Transverse colon (tissue), 4 donors: Measurements from ENCODE around the gene ANKRD2. TPM values are rescaled to one million over a fixed set of nuclear protein-coding genes. Genes with fewer than 3 reads are reported as not detected.

Experiments
- DNase-seq: peaks from one replicate; pipeline ENCODE4 v3.0.0-alpha.2; 2019
- H3K27ac ChIP-seq, 4 donors: fragments of 200-600 bp; sonication (generic); 2 replicates each; pipeline ENCODE4 v1.5.1; 2016 to 2018; ENCODE audit warnings: inconsistent platforms in 4 of 4
- H3K27me3 ChIP-seq: fragments of 200-600 bp; sonication (generic); 2 replicates; pipeline ENCODE4 v1.5.1; 2017; ENCODE audit warnings: inconsistent platforms
- H3K36me3 ChIP-seq, 4 donors: fragments of 200-600 bp; sonication (generic); 2 replicates each; pipeline ENCODE4 v1.5.1; 2017 to 2019; ENCODE audit warnings: inconsistent platforms in 4 of 4
- H3K4me1 ChIP-seq, 4 donors: fragments of 200-600 bp; sonication (generic); 2 replicates each; pipeline ENCODE4 v1.5.1; 2017 to 2020; ENCODE audit warnings: inconsistent platforms in 4 of 4
- H3K4me3 ChIP-seq, 4 donors: fragments of 200-600 bp; sonication (generic); 1 replicate in 1 of 4; 2 replicates in 3 of 4; pipeline versions ENCODE4 v1.5.1 to v1.6.1; 2017 to 2019; ENCODE audit warnings: inconsistent platforms in 4 of 4
- H3K9me3 ChIP-seq, 2 donors: fragments of 200-600 bp; sonication (generic); 2 replicates each; pipeline ENCODE4 v1.5.1; 2017 to 2019; ENCODE audit warnings: inconsistent platforms in 2 of 2
- EP300 ChIP-seq: sonication (generic); formaldehyde crosslinking; IDR thresholded peaks from one replicate; pipeline ENCODE4 v1.6.1; 2017; ENCODE audit warnings: antibody characterized with exemption, low read depth
- POLR2A ChIP-seq: fragments of 450-650 bp; IDR thresholded peaks from one replicate; pipeline ENCODE4 v1.6.1; 2016; ENCODE audit warnings: antibody characterized with exemption, mild to moderate bottlenecking, moderate library complexity
- POLR2AphosphoS5 ChIP-seq, 3 donors: sonication (generic); formaldehyde crosslinking; IDR thresholded peaks; one replicate each; pipeline ENCODE4 v1.6.1; 2016; ENCODE audit warnings: antibody characterized with exemption in 3 of 3
- WGBS, 2 donors: methylation state at CpG; one replicate each; pipeline ENCODE4 v1.1.5; 2018; ENCODE audit warnings: low coverage in 1 of 2; 5-methylcytosine and 5-hydroxymethylcytosine counted together
- in situ Hi-C, 4 donors: fragments of 200-750 bp; cut with MboI; loops; one replicate each; pipeline versions ENCODE4 v1.15.0 to v1.15.1; 2017; ENCODE audit warnings: low sequenced_read_pairs in 3 of 4, low pct_ligation_motif_present in 1 of 4, low pct_unique_long_range_greater_than_20kb in 1 of 4
- intact Hi-C: fragments of 100-400 bp; cut with DNase I; formaldehyde crosslinking; loops from one replicate; pipeline ENCODE4 v1.15.1; 2023; ENCODE audit warnings: low total_unique reads
- total RNA-seq, 4 donors: library from RNA; depleted of rRNA; stranded (reverse); fragments of >200 nt; gene quantifications; one replicate each; pipeline ENCODE4 v1.1.0, GENCODE V29; 2016
- TF ChIP-seq, protein P1 (sequence below), 5 experiments: fragments of 200-600 bp in 3 of 5; fragments of 450-650 bp in 2 of 5; sonication (generic) in 3 of 5; IDR thresholded peaks; 1 replicate in 2 of 5; 2 replicates in 3 of 5; pipeline ENCODE4 v1.5.1; 2016 to 2017; ENCODE audit warnings: antibody characterized with exemption in 5 of 5, inconsistent platforms in 3 of 5, mild to moderate bottlenecking in 2 of 5, moderate library complexity in 1 of 5

ANKRD2 gene
- total RNA-seq, 4 donors from 2014 or later = not detected

DNA sequence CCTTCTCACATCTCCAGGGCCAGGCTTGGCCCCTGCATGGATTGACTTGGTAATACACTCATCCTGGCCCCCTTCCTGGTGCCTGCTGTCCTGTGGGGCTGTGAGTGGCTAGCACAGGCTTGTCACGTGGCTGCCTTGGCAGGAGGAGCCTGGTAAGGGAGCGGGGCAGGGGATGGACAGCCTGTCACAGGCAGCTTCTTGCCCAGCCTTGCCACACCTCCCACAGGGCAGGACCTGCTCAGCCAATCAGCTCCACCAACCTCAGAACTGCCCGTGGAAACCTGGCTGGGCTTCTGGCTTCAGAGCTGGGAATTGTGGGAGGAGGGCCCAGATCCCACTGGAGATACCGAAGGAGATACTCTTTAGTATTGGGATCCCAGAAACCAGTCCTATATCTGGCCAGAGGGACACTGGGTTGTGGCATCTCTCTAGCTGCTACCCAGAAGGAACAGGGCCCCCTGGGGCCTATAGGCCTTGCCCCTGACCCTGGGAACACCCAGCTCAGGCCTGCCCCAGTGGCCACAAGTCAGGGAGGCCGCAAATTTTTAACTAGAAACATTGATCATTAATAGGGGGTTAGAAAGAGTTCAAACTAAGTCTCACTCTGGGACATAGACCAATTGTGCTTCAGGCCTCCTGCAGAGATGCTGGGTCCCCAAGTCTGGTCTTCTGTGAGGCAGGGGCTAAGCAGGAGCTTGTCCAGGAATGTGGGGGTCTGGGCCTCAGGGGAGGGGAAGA is 11.7 kb downstream of the ANKRD2 start, which contains the start of gene HOGA1:
Gene HOGA1, plus strand, starts transcription at position 330 of the 738 bp plus-strand sequence. Its CDS starts 315 bp downstream, at position 645.
- Histone ChIP-seq H3K4me3 (no peak within 1 kb of the TSS), H3K27ac (no peak within 1 kb of the TSS), H3K4me1 (no peaks in the 10 kb centered on the region), H3K36me3 (no peaks in the 10 kb centered on the region), H3K9me3 (no peaks in the 10 kb centered on the region), H3K27me3 (no peaks in the 10 kb centered on the region)
- no peak for TF ChIP-seq EP300
- no peak for TF ChIP-seq POLR2AphosphoS5 (IDR thresholded peaks at IDR 0.05)
- TF ChIP-seq, protein P1, sequence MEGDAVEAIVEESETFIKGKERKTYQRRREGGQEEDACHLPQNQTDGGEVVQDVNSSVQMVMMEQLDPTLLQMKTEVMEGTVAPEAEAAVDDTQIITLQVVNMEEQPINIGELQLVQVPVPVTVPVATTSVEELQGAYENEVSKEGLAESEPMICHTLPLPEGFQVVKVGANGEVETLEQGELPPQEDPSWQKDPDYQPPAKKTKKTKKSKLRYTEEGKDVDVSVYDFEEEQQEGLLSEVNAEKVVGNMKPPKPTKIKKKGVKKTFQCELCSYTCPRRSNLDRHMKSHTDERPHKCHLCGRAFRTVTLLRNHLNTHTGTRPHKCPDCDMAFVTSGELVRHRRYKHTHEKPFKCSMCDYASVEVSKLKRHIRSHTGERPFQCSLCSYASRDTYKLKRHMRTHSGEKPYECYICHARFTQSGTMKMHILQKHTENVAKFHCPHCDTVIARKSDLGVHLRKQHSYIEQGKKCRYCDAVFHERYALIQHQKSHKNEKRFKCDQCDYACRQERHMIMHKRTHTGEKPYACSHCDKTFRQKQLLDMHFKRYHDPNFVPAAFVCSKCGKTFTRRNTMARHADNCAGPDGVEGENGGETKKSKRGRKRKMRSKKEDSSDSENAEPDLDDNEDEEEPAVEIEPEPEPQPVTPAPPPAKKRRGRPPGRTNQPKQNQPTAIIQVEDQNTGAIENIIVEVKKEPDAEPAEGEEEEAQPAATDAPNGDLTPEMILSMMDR (IDR thresholded peaks at IDR 0.05) = no peak
- no peak for TF ChIP-seq POLR2A
- in situ Hi-C loops (no loop called here), intact Hi-C loops (no loop called here)
- 52% methylated on average over 5 of the region's 5 CpGs; no CpG with 5 or more reads in 1 of the 2 donors for WGBS, 2 donors
- DNase-seq = no peak

DNA sequence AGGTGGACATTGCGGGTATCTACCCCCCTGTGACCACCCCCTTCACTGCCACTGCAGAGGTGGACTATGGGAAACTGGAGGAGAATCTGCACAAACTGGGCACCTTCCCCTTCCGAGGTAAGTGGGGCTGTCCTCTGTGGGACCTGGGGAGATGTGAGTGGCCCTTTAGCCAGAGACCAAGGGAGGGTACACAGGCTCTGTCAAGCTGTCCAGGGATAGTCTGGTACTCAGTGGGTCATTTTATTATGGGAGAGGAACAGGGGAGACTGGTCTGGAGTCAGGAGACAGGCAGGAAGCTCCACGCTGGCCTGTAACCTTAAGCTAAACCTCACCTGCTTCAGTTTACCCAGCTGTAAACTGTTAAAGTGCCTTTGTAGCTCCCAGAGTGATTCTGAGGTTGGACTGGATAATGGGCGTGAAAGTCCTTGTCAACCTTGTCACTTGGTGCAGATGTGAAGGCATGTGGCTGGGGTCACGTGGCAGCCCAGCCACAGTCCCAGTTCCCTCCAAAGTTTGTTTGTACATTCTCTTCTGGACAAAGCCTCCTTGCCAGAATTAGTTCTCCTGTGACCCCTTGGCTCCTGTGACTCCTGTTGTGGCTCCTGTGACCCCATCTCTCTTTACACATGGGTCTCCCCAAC is 12.3 kb downstream of the ANKRD2 start:
- intact Hi-C loops = no loop called here
- no peaks in the 10 kb centered on the region for H3K4me1 ChIP-seq
- 76 to 92% methylated on average over 2 to 5 of the region's 5 CpGs for WGBS, 2 donors
- in situ Hi-C loops = no loop called here
- no peaks in the 10 kb centered on the region for H3K36me3 ChIP-seq
- no peak for DNase-seq
- TF ChIP-seq POLR2A (no peak), POLR2AphosphoS5 (IDR thresholded peaks at IDR 0.05) (no peak), EP300 (no peak)
- TF ChIP-seq, protein P1 (IDR thresholded peaks at IDR 0.05) = no peak
- H3K27me3 ChIP-seq = no peaks in the 10 kb centered on the region
- no peak overlapping the region for H3K27ac ChIP-seq
- no peaks in the 10 kb centered on the region for H3K9me3 ChIP-seq
- H3K4me3 ChIP-seq = no peak overlapping the region

DNA sequence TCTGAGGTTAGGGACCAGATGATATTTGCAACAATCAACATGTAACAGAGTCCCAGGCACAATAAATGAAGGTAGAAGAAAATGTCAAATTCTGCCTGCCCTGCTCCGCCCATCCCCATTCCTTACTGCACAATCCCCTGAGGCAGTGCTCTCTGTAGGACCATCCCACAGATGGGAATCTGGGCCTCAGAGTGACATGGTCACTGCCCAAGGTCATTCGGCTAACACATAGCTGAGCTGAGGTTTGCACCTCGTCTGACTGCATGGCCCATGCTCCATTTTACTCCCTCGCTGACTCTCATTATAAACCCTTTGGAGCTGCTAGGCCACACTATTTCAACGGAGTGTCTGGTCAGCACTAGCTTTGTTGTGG is 12.8 kb downstream of the ANKRD2 start:
- Histone ChIP-seq H3K9me3 (no peaks in the 10 kb centered on the region), H3K4me3 (no peak overlapping the region), H3K36me3 (no peaks in the 10 kb centered on the region), H3K27ac (no peak overlapping the region), H3K27me3 (no peaks in the 10 kb centered on the region), H3K4me1 (no peaks in the 10 kb centered on the region)
- no peak for DNase-seq
- intact Hi-C loops = no loop called here
- in situ Hi-C loops = no loop called here
- TF ChIP-seq, protein P1 (IDR thresholded peaks at IDR 0.05) = no peak
- TF ChIP-seq EP300 (no peak), POLR2A (no peak), POLR2AphosphoS5 (IDR thresholded peaks at IDR 0.05) (no peak)
- 89% methylated on average over 5 of the region's 5 CpGs; no CpG with 5 or more reads in 1 of the 2 donors for WGBS, 2 donors

DNA sequence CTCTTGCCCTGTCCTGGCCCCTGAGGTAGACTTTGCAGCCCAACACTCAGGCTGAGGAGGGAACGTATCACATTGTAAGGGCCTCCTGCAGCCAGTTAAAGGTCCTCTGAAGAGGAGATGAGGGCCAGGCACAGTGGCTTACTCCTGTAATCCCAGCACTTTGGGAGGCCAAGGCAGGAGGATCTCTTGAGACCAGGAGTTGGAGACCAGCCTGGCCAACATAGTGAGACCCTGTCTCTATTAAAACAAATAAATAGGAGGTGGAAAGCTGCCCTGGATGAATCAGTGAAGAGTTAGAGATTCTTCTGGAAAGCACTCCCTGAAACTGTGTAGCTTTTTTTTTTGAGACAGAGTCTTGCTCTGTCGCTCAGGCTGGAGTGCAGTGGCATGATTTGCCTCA is 14.6 kb downstream of the ANKRD2 start:
- TF ChIP-seq POLR2AphosphoS5 (IDR thresholded peaks at IDR 0.05) (no peak), EP300 (no peak), POLR2A (no peak)
- TF ChIP-seq, protein P1 (IDR thresholded peaks at IDR 0.05) = no peak
- no peak overlapping the region for H3K4me3 ChIP-seq
- no peaks in the 10 kb centered on the region for H3K9me3 ChIP-seq
- H3K27me3 ChIP-seq = no peaks in the 10 kb centered on the region
- in situ Hi-C loops (no loop called here), intact Hi-C loops (no loop called here)
- no peak for DNase-seq
- H3K27ac ChIP-seq = no peak overlapping the region
- H3K4me1 ChIP-seq = no peaks in the 10 kb centered on the region
- no peaks in the 10 kb centered on the region for H3K36me3 ChIP-seq
- WGBS, 2 donors = 17 to 90% methylated on average over 1 to 2 of the region's 2 CpGs
